Loucy (cell line): ENCODE results near the gene FLRT1.

Experiments
- H2AFZ ChIP-seq: fragments of 200-600 bp; sonication (generic); 2 replicates; pipeline ENCODE4 v1.6.0; 2016; ENCODE audit warnings: antibody characterized with exemption, mild to moderate bottlenecking, low read length, moderate library complexity
- H3F3A ChIP-seq: fragments of 200-600 bp; 2 replicates; pipeline ENCODE4 v1.6.0; 2016; ENCODE audit warnings: antibody characterized with exemption, low read depth, mild to moderate bottlenecking
- H3K27me3 ChIP-seq: fragments of 200-600 bp; sonication (generic); 2 replicates; pipeline ENCODE4 v1.6.1; 2014; ENCODE audit warnings: low read length, mild to moderate bottlenecking; ENCODE audit not compliant: insufficient read depth, poor library complexity, severe bottlenecking
- H3K36me3 ChIP-seq: fragments of 200-600 bp; sonication (generic); 2 replicates; pipeline ENCODE4 v1.6.1; 2016; ENCODE audit warnings: low read length; ENCODE audit not compliant: insufficient read depth
- H3K4me1 ChIP-seq: fragments of 200-600 bp; sonication (generic); 2 replicates; pipeline ENCODE4 v1.5.1; 2014; ENCODE audit warnings: low read length, mild to moderate bottlenecking; ENCODE audit not compliant: insufficient read depth, poor library complexity, severe bottlenecking
- H3K4me2 ChIP-seq: fragments of 200-600 bp; sonication (generic); 2 replicates; pipeline ENCODE4 v1.6.0; 2014; ENCODE audit warnings: antibody characterized with exemption, low read length, low read depth, mild to moderate bottlenecking; ENCODE audit not compliant: poor library complexity, severe bottlenecking
- H3K4me3 ChIP-seq: fragments of 200-600 bp; sonication (generic); 2 replicates; pipeline ENCODE4 v1.5.1; 2014; ENCODE audit warnings: low read length, mild to moderate bottlenecking, mixed read lengths; ENCODE audit not compliant: poor library complexity, severe bottlenecking
- H3K79me2 ChIP-seq: fragments of 200-600 bp; sonication (generic); 2 replicates; pipeline ENCODE4 v1.6.1; 2014; ENCODE audit warnings: low read length; ENCODE audit not compliant: insufficient read depth
- H3K9ac ChIP-seq: fragments of 200-600 bp; sonication (generic); 2 replicates; pipeline ENCODE4 v1.6.0; 2014; ENCODE audit warnings: mild to moderate bottlenecking, low read depth, low read length, moderate library complexity; ENCODE audit not compliant: poor library complexity, severe bottlenecking
- H3K9me2 ChIP-seq: fragments of 200-600 bp; sonication (generic); replicated peaks from 2 replicates; pipeline ENCODE4 v1.6.1; 2016; ENCODE audit warnings: low read depth, low read length, mixed read lengths
- H3K9me3 ChIP-seq: fragments of 200-600 bp; sonication (generic); 2 replicates; pipeline ENCODE4 v1.6.1; 2014; ENCODE audit warnings: mild to moderate bottlenecking, antibody characterized with exemption, low read length, low read depth; ENCODE audit not compliant: insufficient read depth
- H4K20me1 ChIP-seq: fragments of 200-600 bp; sonication (generic); 2 replicates; pipeline ENCODE4 v1.6.0; 2014; ENCODE audit warnings: antibody characterized with exemption, low read length, mild to moderate bottlenecking; ENCODE audit not compliant: insufficient read depth, poor library complexity, severe bottlenecking
- EZH2phosphoT487 ChIP-seq: fragments of 200-600 bp; IDR thresholded peaks from 2 replicates; pipeline ENCODE4 v1.6.1; 2018; ENCODE audit warnings: antibody characterized with exemption, mild to moderate bottlenecking, moderate library complexity, borderline replicate concordance
- TF ChIP-seq, protein P1 (sequence below): fragments of 200-600 bp; sonication (generic); conservative IDR thresholded peaks from 2 replicates; pipeline ENCODE4 v1.5.1; 2014; ENCODE audit warnings: mild to moderate bottlenecking, antibody characterized with exemption, low read length

Gene FLRT1

DNA sequence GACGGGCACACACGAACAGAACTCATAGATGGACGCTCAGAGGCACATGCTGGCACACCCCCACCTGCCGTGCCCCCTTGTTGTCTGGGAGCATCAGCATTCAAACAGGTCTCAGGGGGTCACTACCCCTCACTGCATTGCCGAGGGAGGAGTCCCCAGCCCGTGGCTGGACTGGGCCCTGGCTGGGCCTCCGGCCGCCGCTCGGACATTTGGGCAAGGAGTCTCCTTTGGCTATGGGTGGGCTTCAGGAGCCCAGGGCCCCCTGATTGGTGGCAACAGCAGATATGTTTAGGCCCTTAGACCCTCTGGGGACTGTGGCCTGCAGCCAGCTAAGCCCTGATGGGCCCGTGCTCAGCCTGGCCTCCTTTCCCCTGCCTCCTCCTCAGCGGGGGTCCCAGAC is 41.9 kb downstream of the FLRT1 start:
- Histone ChIP-seq H3K4me1 (no peaks in the 10 kb centered on the region), H3K36me3 (no peaks in the 10 kb centered on the region), H2AFZ (no peak overlapping the region), H4K20me1 (no peaks in the 10 kb centered on the region), H3K79me2 (no peaks in the 10 kb centered on the region), H3K27me3 (no peaks in the 10 kb centered on the region), H3K9me2 (no peaks in the 10 kb centered on the region), H3K4me2 (no peak overlapping the region), H3K9me3 (no peaks in the 10 kb centered on the region), H3K9ac (no peak overlapping the region), H3F3A (no peaks in the 10 kb centered on the region), H3K4me3 (no peak overlapping the region)
- TF ChIP-seq, protein P1, sequence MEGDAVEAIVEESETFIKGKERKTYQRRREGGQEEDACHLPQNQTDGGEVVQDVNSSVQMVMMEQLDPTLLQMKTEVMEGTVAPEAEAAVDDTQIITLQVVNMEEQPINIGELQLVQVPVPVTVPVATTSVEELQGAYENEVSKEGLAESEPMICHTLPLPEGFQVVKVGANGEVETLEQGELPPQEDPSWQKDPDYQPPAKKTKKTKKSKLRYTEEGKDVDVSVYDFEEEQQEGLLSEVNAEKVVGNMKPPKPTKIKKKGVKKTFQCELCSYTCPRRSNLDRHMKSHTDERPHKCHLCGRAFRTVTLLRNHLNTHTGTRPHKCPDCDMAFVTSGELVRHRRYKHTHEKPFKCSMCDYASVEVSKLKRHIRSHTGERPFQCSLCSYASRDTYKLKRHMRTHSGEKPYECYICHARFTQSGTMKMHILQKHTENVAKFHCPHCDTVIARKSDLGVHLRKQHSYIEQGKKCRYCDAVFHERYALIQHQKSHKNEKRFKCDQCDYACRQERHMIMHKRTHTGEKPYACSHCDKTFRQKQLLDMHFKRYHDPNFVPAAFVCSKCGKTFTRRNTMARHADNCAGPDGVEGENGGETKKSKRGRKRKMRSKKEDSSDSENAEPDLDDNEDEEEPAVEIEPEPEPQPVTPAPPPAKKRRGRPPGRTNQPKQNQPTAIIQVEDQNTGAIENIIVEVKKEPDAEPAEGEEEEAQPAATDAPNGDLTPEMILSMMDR = no peak
- no peak for TF ChIP-seq EZH2phosphoT487

DNA sequence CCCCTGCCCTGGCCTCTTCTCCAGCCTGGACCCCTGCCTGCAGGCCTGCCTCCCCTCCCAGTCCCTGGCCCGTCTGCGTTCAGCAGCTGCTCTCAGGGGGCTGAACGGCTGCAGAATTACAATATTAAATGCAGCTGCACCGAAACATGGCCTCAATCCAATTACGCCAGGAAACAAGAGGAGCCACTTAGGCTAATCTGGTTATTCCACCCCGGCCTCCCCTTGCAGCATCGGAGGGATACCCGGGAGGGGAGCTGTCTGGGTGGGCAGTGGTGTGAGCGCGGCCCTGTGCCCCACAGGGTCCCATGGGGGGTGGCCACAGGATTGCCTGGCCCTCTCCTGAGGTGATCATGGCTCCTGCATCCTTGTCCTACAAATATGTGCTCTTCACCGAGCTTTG is 42.6 kb downstream of the FLRT1 start:
- Histone ChIP-seq H3K9me3 (no peaks in the 10 kb centered on the region), H3K4me2 (no peak overlapping the region), H3K4me1 (no peaks in the 10 kb centered on the region), H4K20me1 (no peaks in the 10 kb centered on the region), H3F3A (no peaks in the 10 kb centered on the region), H3K79me2 (no peaks in the 10 kb centered on the region), H2AFZ (no peak overlapping the region), H3K4me3 (no peak overlapping the region), H3K9ac (no peak overlapping the region), H3K27me3 (no peaks in the 10 kb centered on the region), H3K9me2 (no peaks in the 10 kb centered on the region), H3K36me3 (no peaks in the 10 kb centered on the region)
- no peak for TF ChIP-seq EZH2phosphoT487
- TF ChIP-seq, protein P1 = no peak

DNA sequence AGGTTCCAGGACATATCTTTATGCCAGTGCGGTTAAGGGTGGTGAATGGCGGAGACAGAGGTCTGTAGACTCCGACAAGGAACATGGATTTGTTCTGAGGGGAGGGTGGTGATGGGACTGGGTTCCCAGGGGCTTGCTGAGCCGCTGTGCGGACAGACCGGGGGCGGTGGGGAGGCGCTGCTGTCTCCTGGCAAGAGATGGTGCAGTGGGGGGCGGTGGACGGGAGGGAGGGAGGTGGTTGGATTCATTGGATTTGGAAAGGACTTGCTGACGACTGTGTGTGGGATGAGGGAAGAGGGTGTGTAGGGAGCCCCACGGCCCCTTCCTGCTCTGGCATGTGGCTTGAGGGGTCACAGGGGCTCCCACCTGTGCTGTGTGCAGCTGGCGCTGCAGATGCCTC is 43.2 kb downstream of the FLRT1 start:
- H3K27me3 ChIP-seq = no peaks in the 10 kb centered on the region
- TF ChIP-seq, protein P1 = no peak
- no peaks in the 10 kb centered on the region for H3K4me1 ChIP-seq
- no peak overlapping the region for H3K4me3 ChIP-seq
- H2AFZ ChIP-seq = no peak overlapping the region
- no peaks in the 10 kb centered on the region for H4K20me1 ChIP-seq
- H3K36me3 ChIP-seq = no peaks in the 10 kb centered on the region
- H3K9ac ChIP-seq = no peak overlapping the region
- H3F3A ChIP-seq = no peaks in the 10 kb centered on the region
- no peaks in the 10 kb centered on the region for H3K9me3 ChIP-seq
- no peaks in the 10 kb centered on the region for H3K9me2 ChIP-seq
- H3K4me2 ChIP-seq = no peak overlapping the region
- H3K79me2 ChIP-seq = no peaks in the 10 kb centered on the region
